NCI-H526 (cell line): ENCODE data around the gene TRPV5.

Experiments
- DNase-seq, 2 experiments: peaks; one replicate each; lab custom pipeline; 2025; lab: John Stamatoyannopoulos, UW

The TRPV5 gene

DNA sequence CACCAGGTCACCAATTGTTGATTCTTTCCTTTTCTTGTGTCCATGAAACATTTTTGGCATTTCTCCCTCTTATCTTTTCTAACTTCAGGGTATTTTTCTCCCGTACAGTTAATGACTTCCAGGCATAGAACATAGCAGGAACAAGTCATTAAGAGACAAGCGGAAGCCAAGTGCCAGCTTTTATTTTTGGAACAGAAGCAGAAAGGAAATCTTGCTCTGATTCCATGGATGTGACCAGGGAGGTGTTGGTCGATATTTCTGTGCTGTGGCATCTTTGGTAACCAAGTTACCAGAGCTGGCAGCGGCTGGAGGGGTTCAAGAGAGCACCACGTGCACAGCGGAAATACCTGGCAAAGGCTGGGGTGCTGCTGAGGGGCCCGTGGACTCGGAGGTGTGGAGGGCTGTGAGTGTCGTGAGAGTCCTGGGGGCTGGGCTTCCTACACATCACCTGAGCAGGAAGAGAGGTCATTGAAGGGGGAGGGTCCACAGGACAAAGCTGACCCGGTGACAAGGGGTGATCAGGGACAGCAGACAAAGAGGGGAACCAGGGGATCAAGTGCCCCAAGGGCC lies 7.5 kb upstream of the TRPV5 start:
- no peak for DNase-seq

DNA sequence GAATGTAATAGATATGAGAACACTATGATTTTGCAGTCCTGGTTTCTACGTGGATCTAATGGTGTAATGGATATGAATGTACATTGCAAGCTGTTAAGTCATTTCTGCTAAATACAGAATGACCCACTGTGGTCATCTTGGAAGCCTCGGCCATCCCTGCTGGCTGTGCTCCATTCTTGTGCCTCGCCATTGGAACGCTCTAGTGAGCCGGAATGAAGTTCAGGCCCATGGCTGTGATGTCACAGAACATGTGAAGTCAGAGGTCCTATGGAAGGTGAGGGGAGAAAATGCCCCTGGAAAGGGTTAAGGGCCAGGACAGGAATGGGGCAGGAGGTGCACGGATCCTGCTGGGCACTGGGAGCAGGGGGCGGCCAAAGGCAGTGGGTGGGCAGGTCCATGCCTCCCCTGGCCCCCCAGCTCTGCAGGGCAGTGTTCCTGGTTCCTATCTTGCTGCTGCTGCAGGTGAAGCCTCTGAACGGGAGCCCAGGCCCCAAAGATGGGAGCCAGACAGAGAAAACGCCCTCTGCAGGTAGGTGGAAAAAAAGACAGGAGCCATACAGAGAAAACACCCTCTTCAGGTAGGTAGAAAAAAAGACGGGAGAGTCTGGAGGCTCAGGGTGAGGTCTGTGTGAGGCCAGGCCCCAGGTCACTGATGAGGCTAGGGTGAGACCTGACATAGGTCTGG lies 5.8 kb upstream of the TRPV5 start, which contains the start of gene LLCFC1:
LLCFC1 (plus strand) TSS at position 259 of the 685 bp plus-strand sequence; CDS start at position 397, 138 bp downstream.
- DNase-seq, result peak; percentile 2 to 19

DNA sequence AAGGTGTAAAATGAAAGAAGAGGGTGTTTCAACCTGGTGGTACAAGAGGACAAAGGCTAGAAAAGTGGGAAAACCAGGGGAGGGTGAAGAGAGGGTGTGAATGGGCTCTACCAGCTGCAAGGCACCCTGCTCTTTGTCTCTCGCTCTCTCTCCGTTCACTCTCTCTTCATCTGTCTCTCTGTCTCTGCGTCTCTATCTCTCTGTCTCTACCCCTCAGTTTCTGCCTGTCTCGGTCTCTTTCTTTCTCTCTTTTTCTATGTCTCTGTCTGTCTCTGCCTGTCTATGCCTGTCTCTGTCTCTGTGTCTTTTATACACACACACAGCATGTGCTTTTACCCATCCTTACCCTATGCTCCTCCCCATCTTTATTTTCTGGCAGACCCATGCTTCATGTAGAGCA lies 5.1 kb upstream of the TRPV5 start:
- DNase-seq, result no peak

DNA sequence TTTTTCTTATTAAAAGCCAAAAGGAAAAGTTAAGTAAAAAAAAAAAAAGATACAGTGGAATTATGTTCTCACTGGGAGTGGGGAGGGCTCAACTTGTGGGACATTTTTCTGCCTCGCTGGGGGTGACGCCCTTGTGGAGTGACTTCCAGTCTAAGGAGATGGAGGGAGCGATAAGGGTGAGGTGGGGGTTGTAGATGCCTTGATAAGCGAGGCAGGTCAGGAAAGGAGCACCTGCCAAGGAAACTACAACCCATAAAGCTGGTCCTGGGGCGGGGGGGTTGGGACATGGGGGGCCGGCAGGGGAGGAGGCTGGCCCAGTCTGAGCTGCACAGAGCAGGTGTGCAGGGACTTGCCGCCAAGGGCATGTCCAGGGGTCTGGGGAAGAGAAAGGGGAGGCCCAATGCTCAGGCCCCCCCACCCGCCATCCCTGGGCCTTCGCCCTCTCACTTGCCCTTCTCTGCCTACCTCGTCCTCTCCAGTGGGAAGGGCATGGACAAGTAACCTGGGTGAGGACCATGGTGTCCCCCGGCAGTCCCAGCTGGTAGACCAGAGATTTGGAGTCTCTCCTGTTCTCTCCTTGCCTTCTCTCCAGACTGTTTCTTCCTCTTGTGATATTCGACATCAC lies 2.5 kb upstream of the TRPV5 start:
- DNase-seq, result no peak

DNA sequence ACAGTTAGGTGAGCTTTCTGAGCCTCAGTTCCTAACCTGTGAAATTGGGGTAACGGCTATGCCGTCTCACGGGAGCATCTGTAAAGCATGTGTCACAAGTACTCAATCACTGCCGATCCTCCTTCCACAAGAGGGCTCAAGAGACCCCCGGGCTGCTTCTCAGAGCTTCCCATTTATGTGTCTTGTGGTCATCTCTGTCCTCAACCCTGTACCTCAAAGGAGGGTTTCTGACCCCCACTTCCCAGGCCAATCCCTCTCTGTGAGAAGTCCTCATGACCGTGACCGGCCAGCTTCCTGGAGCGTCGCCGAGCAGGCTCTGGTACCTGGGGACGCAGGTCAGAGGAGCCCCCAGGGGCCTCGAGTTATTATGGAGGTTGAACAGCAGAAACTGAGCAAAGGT lies 510 bp upstream of the TRPV5 start:
- DNase-seq, result no peak

DNA sequence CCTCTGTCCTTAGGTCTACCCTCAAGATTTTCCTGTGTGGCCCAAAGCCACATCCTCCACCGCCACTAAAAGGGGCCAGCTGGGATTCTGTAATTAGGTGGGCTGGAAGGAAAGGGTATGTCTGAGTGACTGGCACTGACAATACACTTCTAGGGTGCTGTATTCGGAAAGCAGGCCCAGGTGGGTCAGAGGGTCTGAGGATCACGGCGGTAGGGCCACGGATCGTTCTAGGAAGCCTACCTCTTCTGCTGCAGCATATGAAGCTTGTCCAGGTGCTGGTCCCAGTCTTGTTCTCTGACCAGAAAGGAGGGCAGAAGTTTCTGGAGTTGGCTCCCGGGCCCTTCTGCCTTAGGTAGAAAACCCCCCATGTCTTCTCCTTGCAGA lies 462 bp downstream of the TRPV5 start:
- DNase-seq, result no peak

DNA sequence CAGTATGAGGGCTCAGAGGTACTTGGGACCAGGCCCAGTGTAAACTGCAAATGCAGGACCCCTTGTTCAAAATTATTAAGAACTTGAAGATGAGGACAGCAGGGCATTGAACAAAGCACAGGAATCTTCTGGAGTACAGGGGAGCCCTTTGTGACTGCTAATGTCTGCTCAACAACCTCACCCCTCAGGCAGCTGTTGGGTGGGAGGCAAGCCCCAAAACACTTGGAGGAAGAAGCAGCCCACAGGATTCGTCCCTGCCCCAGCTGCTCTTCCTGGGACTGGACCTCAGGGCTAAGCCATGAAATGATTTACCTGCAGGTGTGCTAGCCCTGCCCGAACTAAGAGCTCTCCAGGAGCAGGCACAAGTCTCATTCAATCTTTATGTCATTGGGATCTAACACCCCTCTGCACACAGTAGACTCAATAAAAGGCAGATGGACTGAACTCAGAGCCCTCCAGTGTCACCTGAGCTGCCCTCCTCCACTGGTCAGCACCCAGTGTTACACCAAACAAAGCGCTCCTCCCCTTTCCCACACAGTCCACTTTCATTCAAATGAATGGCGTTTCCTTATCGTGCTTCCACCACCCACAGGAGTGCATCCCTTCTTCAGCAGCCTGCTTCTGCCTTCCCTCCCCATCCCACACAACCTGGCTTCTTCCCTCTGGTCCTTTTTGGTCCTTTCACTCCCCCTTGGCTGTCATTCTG lies 1.0 kb downstream of the TRPV5 start:
- DNase-seq, result no peak

DNA sequence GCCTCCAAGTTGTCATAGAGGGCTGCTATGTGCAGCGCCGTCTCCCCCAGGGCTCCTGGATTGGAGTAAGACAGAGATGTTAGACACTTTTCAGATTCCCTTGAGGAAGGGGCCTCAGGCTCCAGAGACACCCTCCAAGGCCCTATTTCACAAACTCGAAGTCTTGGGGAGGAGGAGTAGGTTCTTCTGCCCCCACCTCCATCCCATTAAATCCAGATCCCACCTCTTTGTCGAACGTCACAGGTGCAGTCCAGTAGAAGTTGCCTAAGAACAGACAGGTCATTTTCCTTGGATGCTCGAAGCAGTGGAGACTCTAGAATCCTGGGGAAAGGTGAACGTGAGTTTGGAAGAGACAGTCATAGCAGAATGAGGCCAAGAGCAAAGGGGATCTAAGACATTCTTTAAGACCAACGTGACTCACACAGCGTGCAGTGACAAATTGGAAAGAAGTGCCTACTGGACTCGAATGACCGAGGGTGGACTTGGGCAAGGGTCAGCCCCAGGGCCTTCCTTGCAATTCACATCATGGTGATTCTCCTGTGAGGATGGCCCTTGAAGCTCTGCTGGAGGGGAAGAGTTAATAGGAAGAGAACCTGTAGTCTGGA lies 3.3 kb downstream of the TRPV5 start:
- no peak for DNase-seq

DNA sequence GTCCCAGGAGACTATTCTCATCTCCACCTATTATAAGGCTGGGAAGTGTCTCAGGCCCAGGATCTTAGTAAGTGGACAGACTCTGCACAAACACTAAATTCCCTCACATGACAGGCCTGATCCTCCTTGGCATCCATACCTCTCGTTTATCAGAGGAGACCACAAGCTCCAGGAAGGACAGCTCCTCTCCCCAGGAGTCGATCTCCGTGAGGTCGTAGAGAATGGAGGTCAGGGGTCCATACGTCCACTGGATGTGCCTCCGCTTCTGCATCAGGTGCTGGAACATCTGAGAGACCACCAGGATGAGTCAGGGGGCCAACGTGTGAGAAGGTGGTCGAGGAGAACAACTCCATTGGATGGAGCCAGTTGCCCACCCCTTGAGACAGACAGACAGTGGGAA lies 5.6 kb downstream of the TRPV5 start:
- DNase-seq, result no peak

DNA sequence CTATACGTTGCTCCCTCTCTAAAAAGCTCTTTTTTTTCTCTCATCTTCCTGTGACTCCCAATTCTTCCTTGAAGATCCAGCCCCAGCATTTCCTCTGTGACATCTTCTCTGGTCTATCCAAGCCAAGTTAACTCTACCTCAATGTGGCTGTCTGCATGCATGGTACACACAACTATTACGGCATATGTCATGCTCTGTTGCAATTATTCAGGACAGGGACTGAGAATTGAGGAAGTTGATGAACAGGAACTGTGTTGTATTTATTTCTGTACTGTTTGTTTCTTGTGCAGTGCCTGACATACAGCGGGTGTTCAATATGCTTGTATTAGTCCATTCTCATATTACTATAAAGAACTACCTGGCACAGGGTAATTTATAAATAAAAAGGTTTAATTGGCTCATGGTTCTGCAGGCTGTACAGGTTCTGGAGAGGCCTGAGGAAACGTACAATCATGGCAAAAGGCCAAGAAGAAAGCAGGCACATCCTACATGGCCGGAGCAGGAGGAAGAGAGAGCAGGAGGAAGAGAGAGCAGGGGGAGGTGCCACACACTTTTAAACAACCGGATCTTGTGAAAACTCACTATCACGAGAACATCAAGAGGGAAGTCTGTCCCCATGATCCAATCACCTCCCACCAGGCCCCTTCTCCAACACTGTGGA lies 6.3 kb downstream of the TRPV5 start:
- DNase-seq, result no peak

DNA sequence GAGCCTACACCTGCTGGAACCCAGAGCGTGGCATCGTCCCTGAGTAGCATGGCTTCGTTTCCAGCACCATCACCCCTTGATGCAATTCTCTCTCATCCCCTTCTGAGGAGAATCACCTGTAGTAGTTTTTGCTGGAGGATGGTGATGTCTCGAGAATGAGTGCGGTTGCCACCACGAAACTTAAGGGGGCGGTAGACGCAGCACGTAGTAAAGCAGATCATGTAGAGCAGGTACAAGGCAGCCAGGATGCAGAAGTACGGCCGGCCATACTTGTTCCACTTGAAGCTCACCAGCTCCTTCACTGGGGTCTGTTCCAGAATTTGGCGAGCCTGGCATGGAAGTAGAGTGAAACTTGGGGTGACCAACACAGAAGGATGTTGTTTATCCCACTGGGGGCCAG lies 8.1 kb downstream of the TRPV5 start:
- DNase-seq, result no peak

DNA sequence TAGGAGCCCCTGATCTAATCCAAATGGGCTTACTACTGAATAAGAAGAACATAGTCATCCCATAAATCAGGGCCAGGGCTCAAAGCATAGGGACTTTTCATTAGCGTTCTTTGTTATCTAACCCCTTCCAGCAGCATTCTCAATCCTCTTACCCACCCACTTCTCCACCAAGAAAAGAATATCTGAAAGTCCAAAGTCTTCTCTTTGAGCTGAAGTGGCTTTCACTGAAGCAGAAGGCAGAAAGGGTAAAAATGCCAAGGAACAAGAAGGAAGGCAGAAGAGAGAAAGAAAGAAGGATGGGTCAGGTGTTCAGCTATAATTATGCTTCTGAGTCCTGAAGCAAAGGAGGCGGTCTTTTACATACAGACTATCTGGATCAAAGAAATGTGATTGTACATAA lies 10.2 kb downstream of the TRPV5 start:
- no peak for DNase-seq

DNA sequence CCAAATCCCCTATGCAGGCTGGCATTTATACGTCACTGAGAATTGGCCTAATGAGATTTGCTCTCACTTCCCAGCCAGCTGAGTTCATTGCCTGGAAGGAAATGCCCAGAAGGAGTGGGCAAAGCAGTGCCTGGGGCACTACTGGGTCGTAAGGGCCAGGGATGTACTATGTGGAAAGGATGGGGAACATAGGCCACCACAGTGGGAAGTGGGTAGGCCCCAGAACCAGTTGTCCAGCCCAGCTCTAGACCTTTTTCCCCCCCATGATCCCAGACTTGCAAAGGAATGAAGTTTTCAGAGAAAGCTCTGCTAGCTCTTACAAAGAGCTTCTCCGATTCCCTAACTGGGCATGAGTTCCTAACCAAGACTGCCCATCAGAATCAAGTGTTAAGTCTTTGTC lies 13.9 kb downstream of the TRPV5 start:
- DNase-seq, result no peak

DNA sequence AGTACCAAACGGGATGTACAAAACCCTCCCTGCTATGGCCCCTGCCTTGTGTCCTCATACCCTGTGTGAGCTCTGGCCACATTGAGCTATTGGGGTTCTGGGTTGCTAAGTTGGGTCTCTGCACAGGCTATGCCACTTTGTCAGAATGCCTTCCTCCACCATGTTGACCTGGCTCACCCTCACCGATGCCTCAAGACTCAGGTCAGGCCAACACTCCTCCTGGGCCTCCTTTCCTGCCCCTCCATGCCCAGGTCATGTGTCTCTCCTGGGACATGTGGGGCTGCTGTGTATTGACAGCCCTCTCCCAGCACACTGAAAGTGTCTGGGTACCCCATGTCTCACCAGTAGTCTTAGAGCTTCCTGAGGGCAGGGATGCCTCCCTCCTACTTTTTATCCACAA lies 14.6 kb downstream of the TRPV5 start:
- DNase-seq, result no peak

DNA sequence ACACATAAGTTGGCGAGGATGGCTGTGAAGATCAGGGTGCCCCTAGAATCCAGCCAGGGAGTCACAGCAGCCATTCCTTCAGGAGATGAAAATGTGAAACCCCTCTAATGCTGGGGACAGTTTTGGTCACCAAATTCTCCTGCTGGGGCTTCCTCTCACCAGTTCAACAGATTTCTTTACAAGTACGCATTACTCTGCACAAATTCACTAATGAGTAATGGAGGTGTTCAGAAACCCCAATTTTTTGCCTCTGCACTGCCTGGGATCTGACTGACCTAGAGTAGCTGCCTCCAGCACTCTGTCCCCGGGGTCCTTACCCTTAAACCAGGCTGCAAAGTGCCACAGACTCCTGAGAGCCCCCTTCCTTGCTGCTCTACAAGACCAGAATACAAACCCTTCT lies 16.1 kb downstream of the TRPV5 start:
- no peak for DNase-seq

DNA sequence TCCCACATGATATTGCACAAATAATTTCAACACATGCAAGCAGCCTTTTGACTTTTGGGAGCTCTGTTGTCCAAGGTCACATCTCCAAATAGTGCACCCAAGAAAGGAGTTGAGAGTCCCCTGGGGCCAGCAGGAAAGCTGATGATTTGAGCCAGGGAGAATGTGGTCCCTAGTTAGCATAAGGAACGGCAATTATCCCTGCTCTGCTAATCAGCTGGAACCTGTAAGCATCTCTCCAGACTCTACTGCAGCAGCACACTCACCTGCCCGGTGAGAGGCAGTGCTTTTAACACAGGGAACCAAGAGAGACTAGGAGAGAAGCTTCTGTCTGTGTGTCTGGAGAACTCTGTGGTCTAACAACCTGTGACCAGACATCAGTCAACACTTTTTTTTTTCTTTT lies 17.0 kb downstream of the TRPV5 start:
- no peak for DNase-seq

DNA sequence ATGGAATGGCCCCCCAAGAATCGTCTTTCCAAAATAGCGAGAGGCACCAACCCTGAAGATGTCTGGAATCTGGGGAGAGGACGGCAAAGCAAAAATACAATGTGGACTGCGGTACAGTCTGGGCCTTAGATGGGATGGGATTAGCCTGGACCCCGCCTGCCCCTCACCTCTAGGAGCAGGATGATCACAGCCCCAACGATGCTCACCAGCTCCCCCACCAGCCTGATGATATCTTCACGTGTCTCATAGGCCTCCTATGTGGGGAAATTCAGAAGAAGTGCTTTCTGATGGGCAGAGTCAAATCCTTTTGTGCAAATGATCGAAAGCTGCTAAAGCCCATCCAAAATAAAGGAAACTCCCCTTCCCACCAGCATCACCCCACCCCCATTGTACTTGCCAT lies 18.2 kb downstream of the TRPV5 start:
- no peak for DNase-seq

DNA sequence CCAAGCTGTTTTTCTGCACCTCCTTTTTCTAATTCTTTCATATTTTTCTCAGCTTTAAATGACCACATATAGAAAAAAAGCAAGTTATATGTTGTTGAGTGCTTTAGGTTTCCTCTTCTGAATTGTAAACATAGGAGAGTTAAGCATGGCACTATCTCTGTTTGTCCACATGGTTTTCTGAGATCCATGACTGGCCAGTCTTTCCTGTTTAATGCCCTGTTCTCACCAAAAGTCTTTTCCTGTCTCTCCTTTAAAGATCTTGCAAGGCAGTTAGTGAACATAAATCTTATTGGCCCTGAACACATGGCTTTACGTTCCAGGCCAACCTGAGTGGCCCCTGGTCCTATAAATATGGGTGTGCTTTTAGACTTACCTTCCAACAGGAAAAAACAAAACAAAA lies 19.4 kb downstream of the TRPV5 start:
- no peak for DNase-seq

DNA sequence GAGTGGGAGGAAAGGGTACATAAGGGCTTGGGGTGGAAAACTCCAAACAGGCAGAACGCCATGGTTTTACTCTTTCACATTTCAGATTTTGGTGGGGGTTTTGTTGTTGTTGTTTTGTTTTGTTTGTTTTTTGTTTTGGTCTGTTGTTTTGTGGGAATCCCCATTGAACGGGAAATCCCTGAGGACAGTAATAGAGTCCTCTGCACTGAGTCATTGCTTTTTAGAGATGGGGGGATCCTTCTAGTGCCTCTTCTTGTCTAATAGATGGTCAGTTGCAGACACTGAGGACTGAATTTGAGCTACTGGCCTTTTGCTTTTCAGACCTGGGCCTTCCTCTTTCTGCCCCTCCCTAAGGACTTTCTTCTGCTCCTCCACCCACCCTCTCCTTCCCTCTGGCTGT lies 20.0 kb downstream of the TRPV5 start:
- DNase-seq, result no peak

DNA sequence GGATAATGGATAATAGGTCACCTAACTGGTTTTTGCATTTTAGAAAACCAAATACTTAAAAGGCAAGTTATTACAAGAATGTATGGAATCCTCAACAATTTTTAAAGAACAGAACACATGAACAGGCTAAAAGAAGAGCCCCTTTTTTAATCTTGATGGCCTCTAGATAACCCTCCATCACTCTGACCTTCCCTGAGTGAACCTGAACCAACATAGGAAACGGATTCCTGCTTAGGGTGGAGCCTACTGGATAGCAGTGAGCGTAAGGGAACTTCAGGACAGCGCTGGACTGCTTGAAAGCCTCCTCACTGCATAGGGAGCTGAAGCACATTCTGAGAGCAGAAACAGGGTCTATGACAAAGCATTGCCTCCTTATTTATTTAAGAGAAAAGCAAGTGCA lies 20.5 kb downstream of the TRPV5 start:
- no peak for DNase-seq

DNA sequence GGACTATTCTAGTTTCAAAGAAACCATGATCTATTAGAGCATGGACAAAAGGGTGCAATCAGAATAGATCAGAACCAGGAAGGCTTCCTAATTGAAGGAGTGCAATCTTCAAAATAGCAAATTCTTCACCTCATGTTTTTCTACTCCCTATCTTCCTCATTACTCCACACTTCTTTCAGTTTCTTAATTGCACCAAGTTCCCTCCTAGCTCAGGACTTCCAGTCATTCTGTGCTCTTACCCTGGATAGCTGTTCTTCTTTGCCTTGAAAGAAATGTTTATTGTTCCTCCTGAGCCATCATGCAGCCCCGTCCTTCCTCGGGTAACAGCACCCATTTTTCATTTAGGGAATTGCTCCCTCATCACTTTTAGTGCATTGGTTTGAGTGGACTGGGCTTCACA lies 23.1 kb downstream of the TRPV5 start:
- DNase-seq, result no peak

DNA sequence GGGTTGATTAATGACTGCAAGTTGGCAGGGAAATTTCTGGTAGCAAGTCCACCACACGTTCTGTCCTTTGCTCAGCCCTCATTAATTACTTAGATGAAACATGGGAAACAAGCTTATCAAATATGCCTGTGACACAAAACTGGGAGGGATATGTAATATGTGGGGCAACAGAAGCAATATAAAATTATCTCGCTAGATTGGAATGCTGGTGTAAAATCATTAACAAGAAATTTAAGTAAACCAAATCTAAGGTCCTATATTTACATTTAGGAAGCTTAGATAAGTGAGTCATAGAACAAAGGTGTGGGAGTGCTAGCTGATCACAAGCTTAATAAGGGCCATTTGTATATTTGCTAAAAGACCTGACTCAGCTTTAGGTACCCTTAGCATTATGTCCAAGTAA lies 23.5 kb downstream of the TRPV5 start:
- DNase-seq, result no peak
